ENCODE results near the gene NOL9.
"Not testable (repeated sequence)": the region's sequence is repeated elsewhere in the genome, so short reads cannot be mapped to it uniquely, and the experiment has no call there.

The NOL9 gene

GRCh38 chr1:6574025-6574620 is 19.8 kb upstream of the NOL9 start:
- DNase-seq (ENCODE audit: low read depth in 1 of 2, low spot score in 1 of 2), result no peak

GRCh38 chr1:6572653-6573383 is 18.5 kb upstream of the NOL9 start:
- no peak for DNase-seq (ENCODE audit: low read depth in 1 of 2, low spot score in 1 of 2)

GRCh38 chr1:6570987-6571386 is 16.7 kb upstream of the NOL9 start:
- no peak for DNase-seq (ENCODE audit: low read depth in 1 of 2, low spot score in 1 of 2)

GRCh38 chr1:6570100-6570499 is 15.8 kb upstream of the NOL9 start:
- no peak for DNase-seq (ENCODE audit: low read depth in 1 of 2, low spot score in 1 of 2)

- DNase-seq (ENCODE audit: low read depth in 1 of 2, low spot score in 1 of 2), result no peak
Observed at GRCh38 chr1:6569033-6569432, 14.7 kb upstream of the NOL9 start.

- no peak for DNase-seq (ENCODE audit: low read depth in 1 of 2, low spot score in 1 of 2)
Observed at GRCh38 chr1:6560267-6560666, 6.0 kb upstream of the NOL9 start.

- DNase-seq (ENCODE audit: low read depth in 1 of 2, low spot score in 1 of 2), result not testable (repeated sequence)
Observed at GRCh38 chr1:6559161-6559560, 4.8 kb upstream of the NOL9 start.

- no peak for DNase-seq (ENCODE audit: low read depth in 1 of 2, low spot score in 1 of 2)
Observed at GRCh38 chr1:6557597-6557996, 3.3 kb upstream of the NOL9 start.

- no peak for DNase-seq (ENCODE audit: low read depth in 1 of 2, low spot score in 1 of 2)
Observed at GRCh38 chr1:6554907-6555778, 830 bp upstream of the NOL9 start, which contains the start of gene TAS1R1. Gene TAS1R1 (plus strand): TSS chr1:6555307. CDS start chr1:6555374, 67 bp downstream.

- DNase-seq (ENCODE audit: low read depth in 1 of 2, low spot score in 1 of 2), result no peak
Observed at GRCh38 chr1:6547301-6547700, 7.0 kb downstream of the NOL9 start.

- DNase-seq (ENCODE audit: low read depth in 1 of 2, low spot score in 1 of 2), result no peak
Observed at GRCh38 chr1:6546326-6546725, 8.0 kb downstream of the NOL9 start.

GRCh38 chr1:6545276-6546112 is 8.8 kb downstream of the NOL9 start:
- no peak for DNase-seq (ENCODE audit: low read depth in 1 of 2, low spot score in 1 of 2)

- no peak for DNase-seq (ENCODE audit: low read depth in 1 of 2, low spot score in 1 of 2)
Observed at GRCh38 chr1:6544831-6545230, 9.5 kb downstream of the NOL9 start.

- no peak for DNase-seq (ENCODE audit: low read depth in 1 of 2, low spot score in 1 of 2)
Observed at GRCh38 chr1:6538956-6539355, 15.4 kb downstream of the NOL9 start.

- no peak for DNase-seq (ENCODE audit: low read depth in 1 of 2, low spot score in 1 of 2)
Observed at GRCh38 chr1:6536291-6536690, 18.0 kb downstream of the NOL9 start.

GRCh38 chr1:6535214-6535613 is 19.1 kb downstream of the NOL9 start:
- no peak for DNase-seq (ENCODE audit: low read depth in 1 of 2, low spot score in 1 of 2)

GRCh38 chr1:6534248-6534822 is 20.0 kb downstream of the NOL9 start:
- no peak for DNase-seq (ENCODE audit: low read depth in 1 of 2, low spot score in 1 of 2)

GRCh38 chr1:6531996-6532395 is 22.3 kb downstream of the NOL9 start:
- DNase-seq (ENCODE audit: low read depth in 1 of 2, low spot score in 1 of 2), result no peak

- DNase-seq (ENCODE audit: low read depth in 1 of 2, low spot score in 1 of 2), result no peak
Observed at GRCh38 chr1:6530504-6531160, 23.7 kb downstream of the NOL9 start.

- no peak for DNase-seq (ENCODE audit: low read depth in 1 of 2, low spot score in 1 of 2)
Observed at GRCh38 chr1:6528492-6528891, 25.8 kb downstream of the NOL9 start.
